Psoas muscle (tissue), 8 donors: ENCODE results near the gene TAOK3. TPM values are rescaled to one million over a fixed set of nuclear protein-coding genes. Genes with fewer than 3 reads are reported as not detected.
"Not testable (repeated sequence)": the region's sequence is repeated elsewhere in the genome, so short reads cannot be mapped to it uniquely, and the experiment has no call there.

Source experiments
- ATAC-seq, 4 donors: fragments of 200-7000 bp; cut with Tn5 transposase; one replicate each; pipeline ENCODE4 v1.9.1; 2020; ENCODE audit warnings: moderate library complexity in 3 of 4, mild to moderate bottlenecking in 2 of 4
- DNase-seq, 2 donors: peaks; one replicate each; pipeline ENCODE4 v3.0.0-alpha.2; 2020
- H3K27ac ChIP-seq: fragments of 200-600 bp; one replicate; pipeline ENCODE4 v1.8.0; 2022
- H3K27me3 ChIP-seq, 3 donors: fragments of 200-600 bp in 1 of 3; one replicate each; pipeline versions ENCODE4 v1.6.1 to v1.8.0; 2013 to 2022; ENCODE audit warnings: low read length in 2 of 3, mild to moderate bottlenecking in 2 of 3, moderate library complexity in 1 of 3; ENCODE audit not compliant: insufficient read depth in 3 of 3
- H3K36me3 ChIP-seq, 2 donors: fragments of 200-600 bp in 1 of 2; one replicate each; pipeline versions ENCODE4 v1.6.1 to v1.8.0; 2013 to 2022; ENCODE audit warnings: low read depth in 1 of 2, mild to moderate bottlenecking in 1 of 2, moderate library complexity in 1 of 2; ENCODE audit not compliant: insufficient read depth in 1 of 2
- H3K4me1 ChIP-seq: fragments of 200-600 bp; one replicate; pipeline ENCODE4 v1.8.0; 2022
- H3K4me3 ChIP-seq: fragments of 200-600 bp; one replicate; pipeline ENCODE4 v1.8.0; 2022; ENCODE audit warnings: mild to moderate bottlenecking
- H3K9me3 ChIP-seq: fragments of 200-600 bp; one replicate; pipeline ENCODE4 v1.8.0; 2022
- WGBS, 3 donors: extraction: QIAGEN DNeasy Blood & Tissue Kit; methylation state at CpG; one replicate each; pipeline versions ENCODE4 v1.1.6 to v1.1.7; 2013; 5-methylcytosine and 5-hydroxymethylcytosine counted together
- intact Hi-C, 2 donors: fragments of 100-400 bp; cut with DNase I; formaldehyde crosslinking; loops; one replicate each; pipeline versions ENCODE4 v1.11.0 to v1.14.2; 2022
- polyA plus RNA-seq, 3 donors: library from polyadenylated mRNA; stranded (reverse); fragments of 200-250 nt; gene quantifications; one replicate each; pipeline ENCODE4 v1.2.3, GENCODE V29; 2013
- total RNA-seq, 4 donors: library from RNA; stranded (reverse); fragmentation: NEBNext Ultra II Directional in 2 of 4; extraction: Animal tissue kit (Norgen Biotek cat#: 25700) in 2 of 4; gene quantifications; one replicate each; pipeline versions ENCODE4 v1.2.1 to v1.2.4, GENCODE V29; 2021 to 2023
- TF ChIP-seq, protein P1 (sequence below): fragments of 200-600 bp; IDR thresholded peaks from one replicate; pipeline ENCODE4 v1.8.0; 2022; ENCODE audit warnings: antibody characterized with exemption
- donor health status: healthy with polysubstance abuse.
- donor health status: DM: no; HTN: no; CAD: no; lungs with moderate emphysema.
- donor health status: Bipolar disorder and iron deficiency.
- donor health status: healthy.
- donor health status: DM: yes; HTN: yes; CAD: no.
- donor health status: DM: no; HTN: no; CAD: no.
- donor health status: DM: no; HTN: no; CAD: no.
- donor health status: DM: yes; HTN: yes; CAD: no.

The TAOK3 gene
- total and polyA plus RNA-seq, 7 donors = 6.5 to 22.2 (median 18.2) TPM

- ATAC-seq = no peak
- no peaks in the 10 kb centered on the region for H3K36me3 ChIP-seq
- TF ChIP-seq, protein P1, sequence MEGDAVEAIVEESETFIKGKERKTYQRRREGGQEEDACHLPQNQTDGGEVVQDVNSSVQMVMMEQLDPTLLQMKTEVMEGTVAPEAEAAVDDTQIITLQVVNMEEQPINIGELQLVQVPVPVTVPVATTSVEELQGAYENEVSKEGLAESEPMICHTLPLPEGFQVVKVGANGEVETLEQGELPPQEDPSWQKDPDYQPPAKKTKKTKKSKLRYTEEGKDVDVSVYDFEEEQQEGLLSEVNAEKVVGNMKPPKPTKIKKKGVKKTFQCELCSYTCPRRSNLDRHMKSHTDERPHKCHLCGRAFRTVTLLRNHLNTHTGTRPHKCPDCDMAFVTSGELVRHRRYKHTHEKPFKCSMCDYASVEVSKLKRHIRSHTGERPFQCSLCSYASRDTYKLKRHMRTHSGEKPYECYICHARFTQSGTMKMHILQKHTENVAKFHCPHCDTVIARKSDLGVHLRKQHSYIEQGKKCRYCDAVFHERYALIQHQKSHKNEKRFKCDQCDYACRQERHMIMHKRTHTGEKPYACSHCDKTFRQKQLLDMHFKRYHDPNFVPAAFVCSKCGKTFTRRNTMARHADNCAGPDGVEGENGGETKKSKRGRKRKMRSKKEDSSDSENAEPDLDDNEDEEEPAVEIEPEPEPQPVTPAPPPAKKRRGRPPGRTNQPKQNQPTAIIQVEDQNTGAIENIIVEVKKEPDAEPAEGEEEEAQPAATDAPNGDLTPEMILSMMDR = no peak
- intact Hi-C loops = no loop called here
- DNase-seq = no peak
- H3K27me3 ChIP-seq = no peaks in the 10 kb centered on the region
- H3K9me3 ChIP-seq = no peaks in the 10 kb centered on the region
- H3K27ac ChIP-seq = no peak overlapping the region
- WGBS, 3 donors = 94 to 100% (median 100%) methylated on average over 1 of the region's 1 CpG
- no peak overlapping the region for H3K4me3 ChIP-seq
- H3K4me1 ChIP-seq = peaks cover 12% of the 10 kb centered on the region
Observed at GRCh38 chr12:118355843-118356242, 16.9 kb downstream of the TAOK3 start.

DNA sequence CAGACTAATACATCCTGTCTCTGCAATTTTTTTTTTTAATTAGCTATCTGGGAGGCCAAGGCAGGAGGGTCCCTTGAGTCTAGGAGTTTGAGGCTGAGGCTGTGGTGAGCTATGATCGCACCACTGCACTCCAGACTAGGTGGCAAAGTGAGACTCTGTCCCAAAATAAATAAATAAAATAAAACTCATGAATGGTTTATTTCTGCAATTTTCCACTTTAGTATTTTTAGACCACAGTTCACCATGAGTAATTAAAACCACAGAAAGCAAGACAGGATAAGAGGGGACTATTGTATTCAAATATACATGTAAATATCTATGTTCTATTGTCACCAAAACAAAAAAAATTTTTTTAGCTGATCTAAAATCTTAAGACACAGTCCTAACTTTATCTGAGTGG, 17.8 kb downstream of the TAOK3 start:
- no peak overlapping the region for H3K27ac ChIP-seq
- no peak overlapping the region for H3K4me3 ChIP-seq
- peaks cover 12% of the 10 kb centered on the region for H3K4me1 ChIP-seq
- H3K9me3 ChIP-seq = no peaks in the 10 kb centered on the region
- intact Hi-C loops = no loop called here
- 91 to 96% (median 95%) methylated on average over 1 of the region's 1 CpG for WGBS, 3 donors
- TF ChIP-seq, protein P1 = no peak
- DNase-seq = no peak
- ATAC-seq = no peak
- H3K36me3 ChIP-seq = no peaks in the 10 kb centered on the region
- H3K27me3 ChIP-seq = no peaks in the 10 kb centered on the region

DNA sequence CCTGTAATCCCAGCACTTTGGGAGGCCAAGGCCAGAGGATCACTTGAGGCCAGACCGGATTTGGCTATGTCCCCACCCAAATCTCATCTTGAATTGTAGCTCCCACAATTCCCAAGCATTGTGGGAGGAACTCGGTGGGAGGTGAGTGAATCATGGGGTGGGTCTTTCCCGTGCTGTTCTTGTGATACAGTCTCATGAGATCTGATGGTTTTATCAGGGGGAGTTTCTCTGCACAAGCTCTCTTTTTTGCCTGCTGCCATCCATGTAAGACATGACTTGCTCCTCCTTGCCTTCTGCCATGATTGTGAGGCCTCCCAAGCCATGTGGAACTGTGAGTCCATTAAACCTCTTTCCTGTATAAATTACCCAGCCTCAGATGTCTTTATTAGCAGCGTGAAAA, 18.2 kb downstream of the TAOK3 start:
- H3K27ac ChIP-seq, DNase-seq, intact Hi-C loops, H3K4me3 ChIP-seq, H3K27me3 ChIP-seq, ATAC-seq, H3K36me3 ChIP-seq, H3K9me3 ChIP-seq: not testable (repeated sequence)
- H3K4me1 ChIP-seq = peaks cover 12% of the 10 kb centered on the region
- 86 to 94% (median 89%) methylated on average over 4 of the region's 4 CpGs for WGBS, 3 donors

DNA sequence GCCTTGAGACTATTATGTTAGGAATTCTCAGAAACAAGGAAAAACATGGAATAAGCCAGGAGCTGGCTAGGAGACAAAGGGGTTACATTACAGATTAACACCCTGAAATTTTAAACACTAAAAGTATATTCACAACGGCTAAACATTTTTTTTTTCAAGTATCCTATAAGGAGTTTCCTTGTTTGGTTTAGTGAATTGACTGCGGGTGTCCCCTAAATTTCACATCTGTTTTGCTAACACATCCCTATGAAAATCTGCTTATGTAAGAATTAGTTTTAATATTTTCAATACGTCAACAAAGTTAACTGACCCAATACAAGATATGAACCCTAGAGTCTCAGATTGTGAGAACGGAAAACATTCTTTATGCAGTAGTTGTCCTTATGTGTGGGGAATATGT, 19.0 kb downstream of the TAOK3 start:
- Histone ChIP-seq H3K27ac (no peak overlapping the region), H3K9me3 (no peaks in the 10 kb centered on the region), H3K36me3 (no peaks in the 10 kb centered on the region), H3K4me3 (no peak overlapping the region), H3K4me1 (peaks cover 12% of the 10 kb centered on the region), H3K27me3 (no peaks in the 10 kb centered on the region)
- intact Hi-C loops = no loop called here
- TF ChIP-seq, protein P1 = no peak
- no peak for DNase-seq
- ATAC-seq = no peak
- WGBS, 3 donors = 80 to 92% (median 87%) methylated on average over 4 of the region's 4 CpGs

DNA sequence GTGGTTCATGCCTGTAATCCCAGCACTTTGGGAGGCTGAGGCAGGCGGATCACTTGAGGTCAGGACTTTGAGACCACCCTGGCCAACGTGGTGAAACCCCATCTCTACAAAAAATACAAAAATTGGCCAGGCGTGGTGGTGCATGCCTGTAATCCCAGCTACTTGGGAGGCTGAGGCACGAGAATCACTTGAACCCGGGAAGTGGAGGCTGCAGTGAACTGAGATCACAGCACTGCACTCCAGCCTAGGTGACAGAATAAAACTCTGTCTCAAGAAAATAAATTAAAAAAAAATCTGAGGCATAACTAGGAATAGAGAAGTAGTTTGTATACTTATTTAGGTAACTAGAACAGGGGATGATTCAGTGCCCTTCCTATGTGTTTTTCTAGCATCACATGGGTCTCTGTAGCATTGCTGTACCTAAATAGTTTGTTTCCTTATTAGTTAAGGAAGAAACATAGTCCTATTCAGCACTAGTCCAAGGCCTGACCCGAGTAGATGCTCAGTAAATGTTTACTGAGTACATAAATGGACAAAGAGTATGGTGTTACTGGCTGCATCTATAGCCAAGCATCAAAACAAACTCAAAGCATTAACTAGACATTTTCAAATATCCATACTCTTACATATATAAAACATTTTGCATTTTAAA, 21.7 kb downstream of the TAOK3 start:
- H3K36me3 ChIP-seq = no peaks in the 10 kb centered on the region
- intact Hi-C loops = no loop called here
- TF ChIP-seq, protein P1 = no peak
- H3K4me1 ChIP-seq = peaks cover 9% of the 10 kb centered on the region
- H3K27me3 ChIP-seq = no peaks in the 10 kb centered on the region
- ATAC-seq (no peak), DNase-seq (no peak)
- H3K27ac ChIP-seq = no peak overlapping the region
- no peak overlapping the region for H3K4me3 ChIP-seq
- 88 to 93% (median 90%) methylated on average over 6 of the region's 6 CpGs for WGBS, 3 donors
- H3K9me3 ChIP-seq = no peaks in the 10 kb centered on the region
